Measurements from ENCODE around the gene IGSF23.

The IGSF23 gene

GRCh38 chr19:44574186-44574950 is 39.0 kb upstream of the IGSF23 start:
- Histone ChIP-seq H3K79me2 (ENCODE audit: control insufficient read depth, insufficient read depth, low read length, unreplicated experiment) (no peaks in the 10 kb centered on the region), H3K27ac (ENCODE audit: low read depth, low read length) (no peak overlapping the region), H3K4me1 (ENCODE audit: control insufficient read depth, insufficient read depth, low read length, unreplicated experiment) (no peaks in the 10 kb centered on the region), H3K4me3 (ENCODE audit: low read depth, low read length) (no peak overlapping the region), H2AFZ (ENCODE audit: low read length, unreplicated experiment) (no peak overlapping the region), H3K27me3 (ENCODE audit: insufficient read depth, low read length) (0 out of 2 replicates have a peak, but pooled peaks cover 3% of the 10 kb centered on the region), H3K36me3 (ENCODE audit: insufficient read depth, low read length) (no peaks in the 10 kb centered on the region)

- Histone ChIP-seq H3K36me3 (ENCODE audit: insufficient read depth, low read length) (no peaks in the 10 kb centered on the region), H3K79me2 (ENCODE audit: control insufficient read depth, insufficient read depth, low read length, unreplicated experiment) (no peaks in the 10 kb centered on the region), H3K27me3 (ENCODE audit: insufficient read depth, low read length) (no peaks in the 10 kb centered on the region), H3K4me3 (ENCODE audit: low read depth, low read length) (no peak overlapping the region), H3K4me1 (ENCODE audit: control insufficient read depth, insufficient read depth, low read length, unreplicated experiment) (no peaks in the 10 kb centered on the region), H2AFZ (ENCODE audit: low read length, unreplicated experiment) (no peak overlapping the region), H3K27ac (ENCODE audit: low read depth, low read length) (no peak overlapping the region)
Observed at GRCh38 chr19:44575116-44575700, 38.2 kb upstream of the IGSF23 start.

- H3K27ac ChIP-seq (ENCODE audit: low read depth, low read length) = no peak overlapping the region
Observed at GRCh38 chr19:44576843-44577565, 36.4 kb upstream of the IGSF23 start.

GRCh38 chr19:44577566-44577874 is 35.8 kb upstream of the IGSF23 start:
- Histone ChIP-seq H3K4me1 (ENCODE audit: control insufficient read depth, insufficient read depth, low read length, unreplicated experiment) (no peaks in the 10 kb centered on the region), H3K79me2 (ENCODE audit: control insufficient read depth, insufficient read depth, low read length, unreplicated experiment) (no peaks in the 10 kb centered on the region), H3K36me3 (ENCODE audit: insufficient read depth, low read length) (no peaks in the 10 kb centered on the region), H3K4me3 (ENCODE audit: low read depth, low read length) (no peak overlapping the region), H2AFZ (ENCODE audit: low read length, unreplicated experiment) (no peak overlapping the region), H3K27ac (ENCODE audit: low read depth, low read length) (no peak overlapping the region), H3K27me3 (ENCODE audit: insufficient read depth, low read length) (no peaks in the 10 kb centered on the region)

More at GRCh38 chr19:44576843-44577565, 36.4 kb upstream of the IGSF23 start:
- H2AFZ ChIP-seq (ENCODE audit: low read length, unreplicated experiment) = no peak overlapping the region
- no peaks in the 10 kb centered on the region for H3K27me3 ChIP-seq (ENCODE audit: insufficient read depth, low read length)
- H3K4me1 ChIP-seq (ENCODE audit: control insufficient read depth, insufficient read depth, low read length, unreplicated experiment) = no peaks in the 10 kb centered on the region
- no peaks in the 10 kb centered on the region for H3K36me3 ChIP-seq (ENCODE audit: insufficient read depth, low read length)
- H3K79me2 ChIP-seq (ENCODE audit: control insufficient read depth, insufficient read depth, low read length, unreplicated experiment) = no peaks in the 10 kb centered on the region
- H3K4me3 ChIP-seq (ENCODE audit: low read depth, low read length) = no peak overlapping the region

GRCh38 chr19:44579663-44580365 is 33.5 kb upstream of the IGSF23 start:
- Histone ChIP-seq H3K4me3 (ENCODE audit: low read depth, low read length) (no peak overlapping the region), H3K4me1 (ENCODE audit: control insufficient read depth, insufficient read depth, low read length, unreplicated experiment) (no peaks in the 10 kb centered on the region), H3K36me3 (ENCODE audit: insufficient read depth, low read length) (no peaks in the 10 kb centered on the region), H3K79me2 (ENCODE audit: control insufficient read depth, insufficient read depth, low read length, unreplicated experiment) (no peaks in the 10 kb centered on the region), H3K27ac (ENCODE audit: low read depth, low read length) (no peak overlapping the region), H3K27me3 (ENCODE audit: insufficient read depth, low read length) (no peaks in the 10 kb centered on the region), H2AFZ (ENCODE audit: low read length, unreplicated experiment) (no peak overlapping the region)

GRCh38 chr19:44580366-44580895 is 32.9 kb upstream of the IGSF23 start:
- no peaks in the 10 kb centered on the region for H3K27me3 ChIP-seq (ENCODE audit: insufficient read depth, low read length)
- H3K4me3 ChIP-seq (ENCODE audit: low read depth, low read length) = no peak overlapping the region
- H3K4me1 ChIP-seq (ENCODE audit: control insufficient read depth, insufficient read depth, low read length, unreplicated experiment) = peaks cover under 1% of the 10 kb centered on the region
- H2AFZ ChIP-seq (ENCODE audit: low read length, unreplicated experiment) = no peak overlapping the region
- H3K27ac ChIP-seq (ENCODE audit: low read depth, low read length) = no peak overlapping the region
- no peaks in the 10 kb centered on the region for H3K36me3 ChIP-seq (ENCODE audit: insufficient read depth, low read length)
- no peaks in the 10 kb centered on the region for H3K79me2 ChIP-seq (ENCODE audit: control insufficient read depth, insufficient read depth, low read length, unreplicated experiment)

- Histone ChIP-seq H3K36me3 (ENCODE audit: insufficient read depth, low read length) (no peaks in the 10 kb centered on the region), H3K27ac (ENCODE audit: low read depth, low read length) (no peak overlapping the region), H3K79me2 (ENCODE audit: control insufficient read depth, insufficient read depth, low read length, unreplicated experiment) (no peaks in the 10 kb centered on the region), H2AFZ (ENCODE audit: low read length, unreplicated experiment) (no peak overlapping the region), H3K4me3 (ENCODE audit: low read depth, low read length) (no peak overlapping the region), H3K27me3 (ENCODE audit: insufficient read depth, low read length) (no peaks in the 10 kb centered on the region), H3K4me1 (ENCODE audit: control insufficient read depth, insufficient read depth, low read length, unreplicated experiment) (peaks cover 9% of the 10 kb centered on the region)
Observed at GRCh38 chr19:44581288-44581687, 32.1 kb upstream of the IGSF23 start.

- Histone ChIP-seq H3K4me3 (ENCODE audit: low read depth, low read length) (no peak overlapping the region), H3K4me1 (ENCODE audit: control insufficient read depth, insufficient read depth, low read length, unreplicated experiment) (peaks cover 22% of the 10 kb centered on the region), H3K27me3 (ENCODE audit: insufficient read depth, low read length) (no peaks in the 10 kb centered on the region), H2AFZ (ENCODE audit: low read length, unreplicated experiment) (no peak overlapping the region), H3K79me2 (ENCODE audit: control insufficient read depth, insufficient read depth, low read length, unreplicated experiment) (no peaks in the 10 kb centered on the region), H3K27ac (ENCODE audit: low read depth, low read length) (no peak overlapping the region), H3K36me3 (ENCODE audit: insufficient read depth, low read length) (no peaks in the 10 kb centered on the region)
Observed at GRCh38 chr19:44582581-44583265, 30.6 kb upstream of the IGSF23 start.

GRCh38 chr19:44585371-44586133 is 27.8 kb upstream of the IGSF23 start:
- Histone ChIP-seq H3K36me3 (ENCODE audit: insufficient read depth, low read length) (no peaks in the 10 kb centered on the region), H3K27ac (ENCODE audit: low read depth, low read length) (no peak overlapping the region)

More at GRCh38 chr19:44585371-44586133, 27.8 kb upstream of the IGSF23 start:
- H3K79me2 ChIP-seq (ENCODE audit: control insufficient read depth, insufficient read depth, low read length, unreplicated experiment) = no peaks in the 10 kb centered on the region
- H3K27me3 ChIP-seq (ENCODE audit: insufficient read depth, low read length) = no peaks in the 10 kb centered on the region
- H3K4me3 ChIP-seq (ENCODE audit: low read depth, low read length) = no peak overlapping the region
- H3K4me1 ChIP-seq (ENCODE audit: control insufficient read depth, insufficient read depth, low read length, unreplicated experiment) = peaks cover 33% of the 10 kb centered on the region
- no peak overlapping the region for H2AFZ ChIP-seq (ENCODE audit: low read length, unreplicated experiment)
